ENCODE results near the gene ADGRG3. TPM values are rescaled to one million over a fixed set of nuclear protein-coding genes. Genes with fewer than 3 reads are reported as not detected.
A peak's percentile ranks its signal among the peaks of the same experiment; 100 is the strongest.

ADGRG3 gene
- total and polyA plus RNA-seq, 2 experiments from 2014 or later = not detected

GRCh38 chr16:57704011-57704904 is 36.2 kb downstream of the ADGRG3 start:
- H2AFZ ChIP-seq = no peak overlapping the region
- peaks cover 29% of the 10 kb centered on the region for H3K4me1 ChIP-seq (ENCODE audit: insufficient read depth)
- H4K20me1 ChIP-seq (ENCODE audit: insufficient read depth, poor library complexity, severe bottlenecking) = no peaks in the 10 kb centered on the region
- H3K36me3 ChIP-seq (replicated peaks; ENCODE audit: insufficient read depth, low read depth) = no peaks in the 10 kb centered on the region
- H3K79me2 ChIP-seq = no peaks in the 10 kb centered on the region
- no peak for TF ChIP-seq EZH2phosphoT487 (IDR thresholded peaks at IDR 0.05; ENCODE audit: low read depth, severe bottlenecking, unreplicated experiment)
- WGBS (ENCODE audit: low lambda C conversion rate, missing lambda C conversion rate) = 53% methylated on average over 11 of the region's 11 CpGs
- peak overlapping the region; percentile 54 for H3K27ac ChIP-seq
- H3K4me2 ChIP-seq = peak overlapping the region; percentile 38
- no peak for DNase-seq (ENCODE audit: low spot score)
- no peaks in the 10 kb centered on the region for H3K9me2 ChIP-seq (replicated peaks; ENCODE audit: insufficient read depth)
- H3K27me3 ChIP-seq = no peaks in the 10 kb centered on the region
- H3K4me3 ChIP-seq = no peak overlapping the region
- no peaks in the 10 kb centered on the region for H3K9me3 ChIP-seq (ENCODE audit: low read depth)

DNA sequence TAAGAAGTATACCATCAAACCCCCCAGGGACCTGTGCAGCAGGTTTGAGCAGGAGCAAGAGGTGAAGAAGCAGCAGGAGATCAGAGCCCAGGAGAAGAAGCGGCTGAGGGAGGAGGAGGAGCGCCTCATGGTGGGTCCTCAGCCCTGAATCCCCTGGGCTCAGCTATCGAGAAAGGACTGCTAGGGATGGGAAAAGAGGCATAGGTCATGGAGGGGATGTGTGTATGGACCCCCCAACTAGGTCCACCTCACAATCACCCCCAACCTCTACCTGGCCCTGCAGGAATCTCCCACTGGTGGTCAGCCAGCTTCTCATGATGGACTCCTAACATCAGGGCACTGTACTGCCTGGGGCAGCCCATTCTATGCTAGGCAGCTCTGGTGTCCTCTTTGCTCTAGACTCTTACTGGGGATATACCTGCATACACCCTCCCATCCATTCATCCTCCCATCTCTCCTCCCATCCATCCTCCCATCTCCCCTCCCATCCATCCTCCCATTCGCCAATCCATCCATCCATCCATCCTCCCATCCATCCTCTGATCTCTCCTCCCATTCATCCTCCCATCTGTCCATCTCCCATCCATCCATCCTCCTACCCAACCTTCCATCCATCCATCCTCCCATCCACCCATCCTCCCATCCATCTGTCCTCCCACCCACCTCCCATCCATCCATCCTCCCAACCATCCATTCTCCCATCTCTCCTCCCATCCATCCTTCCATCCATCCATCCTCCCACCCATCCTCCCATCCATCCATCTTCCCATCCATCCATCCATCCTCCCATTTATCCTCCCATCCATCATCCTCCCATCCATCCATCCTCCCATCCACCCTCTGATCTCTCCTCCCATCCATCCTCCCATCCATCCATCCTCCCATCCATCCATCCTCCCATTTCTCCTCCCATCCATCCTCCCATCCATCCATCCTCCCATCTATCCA is 37.1 kb downstream of the ADGRG3 start:
- Histone ChIP-seq H3K4me1 (ENCODE audit: insufficient read depth) (peaks cover 27% of the 10 kb centered on the region), H3K27ac (peak overlapping the region; percentile 54), H3K4me3 (no peak overlapping the region), H4K20me1 (ENCODE audit: insufficient read depth, poor library complexity, severe bottlenecking) (no peaks in the 10 kb centered on the region), H3K79me2 (no peaks in the 10 kb centered on the region), H2AFZ (no peak overlapping the region), H3K9me3 (ENCODE audit: low read depth) (no peaks in the 10 kb centered on the region), H3K9me2 (replicated peaks; ENCODE audit: insufficient read depth) (no peaks in the 10 kb centered on the region), H3K36me3 (replicated peaks; ENCODE audit: insufficient read depth, low read depth) (no peaks in the 10 kb centered on the region), H3K4me2 (no peak overlapping the region), H3K27me3 (no peaks in the 10 kb centered on the region)
- TF ChIP-seq EZH2phosphoT487 (IDR thresholded peaks at IDR 0.05; ENCODE audit: low read depth, severe bottlenecking, unreplicated experiment) (no peak), EZH2 (IDR thresholded peaks at IDR 0.05; ENCODE audit: borderline replicate concordance) (no peak), CTCF (IDR thresholded peaks at IDR 0.05; ENCODE audit: poor library complexity) (no peak)
- 92% methylated on average over 4 of the region's 4 CpGs for WGBS (ENCODE audit: low lambda C conversion rate, missing lambda C conversion rate)
- no peak for DNase-seq (ENCODE audit: low spot score)

DNA sequence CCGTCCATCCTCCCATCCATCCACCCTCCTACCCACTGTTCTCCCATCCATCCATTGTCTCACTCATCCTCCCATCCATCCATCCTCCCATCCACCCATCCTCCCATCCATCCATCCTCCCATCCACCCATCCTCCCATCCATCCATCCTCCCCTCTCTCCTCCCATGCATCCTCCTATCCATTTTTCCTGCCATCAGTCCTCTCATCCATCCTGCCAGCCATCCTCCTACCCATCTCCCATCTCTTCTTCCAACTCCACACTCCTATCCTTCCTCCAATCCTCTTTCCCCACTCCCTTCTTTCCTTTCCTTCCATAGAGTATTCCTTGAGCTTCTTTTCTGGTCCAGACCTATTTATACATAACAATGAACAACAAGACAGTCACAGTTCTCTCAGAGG is 38.6 kb downstream of the ADGRG3 start:
- Histone ChIP-seq H4K20me1 (ENCODE audit: insufficient read depth, poor library complexity, severe bottlenecking) (no peaks in the 10 kb centered on the region), H2AFZ (no peak overlapping the region), H3K27me3 (no peaks in the 10 kb centered on the region), H3K4me2 (no peak overlapping the region), H3K9me2 (replicated peaks; ENCODE audit: insufficient read depth) (no peaks in the 10 kb centered on the region), H3K4me3 (no peak overlapping the region), H3K27ac (no peak overlapping the region), H3K4me1 (ENCODE audit: insufficient read depth) (peaks cover 14% of the 10 kb centered on the region), H3K36me3 (replicated peaks; ENCODE audit: insufficient read depth, low read depth) (no peaks in the 10 kb centered on the region), H3K79me2 (no peaks in the 10 kb centered on the region), H3K9me3 (ENCODE audit: low read depth) (no peaks in the 10 kb centered on the region)
- WGBS (ENCODE audit: low lambda C conversion rate, missing lambda C conversion rate) = no CpG with 5 or more reads among the region's 1 CpG
- DNase-seq (ENCODE audit: low spot score) = no peak
- TF ChIP-seq CTCF (IDR thresholded peaks at IDR 0.05; ENCODE audit: poor library complexity) (no peak), EZH2phosphoT487 (IDR thresholded peaks at IDR 0.05; ENCODE audit: low read depth, severe bottlenecking, unreplicated experiment) (no peak), EZH2 (IDR thresholded peaks at IDR 0.05; ENCODE audit: borderline replicate concordance) (no peak)
